Astrocyte (in vitro differentiated cells and primary cell): Measurements from ENCODE around the gene NKAIN1.

Source experiments
- CTCF ChIP-seq: IDR thresholded peaks from 2 replicates; pipeline ENCODE4 v1.5.1; 2011; ENCODE audit warnings: low read depth, mild to moderate bottlenecking, inconsistent platforms, low read length, moderate library complexity; ENCODE audit not compliant: insufficient read depth
- EZH2 ChIP-seq: IDR thresholded peaks from 2 replicates; pipeline ENCODE4 v1.6.1; 2012; ENCODE audit warnings: mild to moderate bottlenecking, low read length, inconsistent platforms; ENCODE audit not compliant: insufficient read depth

GRCh38 chr1:31230378-31230777 is 9.3 kb downstream of the NKAIN1 start:
- TF ChIP-seq CTCF (no peak), EZH2 (no peak)
